Hepatic stellate cell (primary cell): ENCODE measurements around the gene MOV10.

Experiments used
- DNase-seq: peaks from one replicate; pipeline ENCODE4 v3.0.0; 2011; ENCODE audit warnings: low spot score

MOV10 gene

GRCh38 chr1:112675728-112676381, 1.4 kb downstream of the MOV10 start:
- no peak for DNase-seq

- no peak for DNase-seq
These were observed 2.1 kb downstream of the MOV10 start for GRCh38 chr1:112676543-112676942.

GRCh38 chr1:112677501-112677900, 3.0 kb downstream of the MOV10 start:
- DNase-seq: no peak

GRCh38 chr1:112678605-112679004, 4.1 kb downstream of the MOV10 start:
- DNase-seq: no peak

GRCh38 chr1:112685913-112686312, 11.5 kb downstream of the MOV10 start:
- DNase-seq: no peak

- DNase-seq: no peak
These were observed 12.0 kb downstream of the MOV10 start for GRCh38 chr1:112686417-112686816.

- no peak for DNase-seq
These were observed 12.4 kb downstream of the MOV10 start for GRCh38 chr1:112686835-112687234.

- no peak for DNase-seq
These were observed 12.9 kb downstream of the MOV10 start for GRCh38 chr1:112687361-112687760.

- no peak for DNase-seq
These were observed 13.5 kb downstream of the MOV10 start for GRCh38 chr1:112687785-112688496.

GRCh38 chr1:112688781-112689193, 14.3 kb downstream of the MOV10 start:
- no peak for DNase-seq

GRCh38 chr1:112689196-112689841, 14.9 kb downstream of the MOV10 start:
- DNase-seq: no peak

GRCh38 chr1:112689842-112690237, 15.4 kb downstream of the MOV10 start:
- DNase-seq: no peak

GRCh38 chr1:112692681-112693080, 18.2 kb downstream of the MOV10 start:
- no peak for DNase-seq

GRCh38 chr1:112693821-112694220, 19.4 kb downstream of the MOV10 start:
- no peak for DNase-seq

- no peak for DNase-seq
These were observed 20.0 kb downstream of the MOV10 start for GRCh38 chr1:112694363-112694929.

- DNase-seq: no peak
These were observed 20.8 kb downstream of the MOV10 start for GRCh38 chr1:112695276-112695675.

GRCh38 chr1:112696578-112697314, 22.3 kb downstream of the MOV10 start:
- no peak for DNase-seq

GRCh38 chr1:112697781-112698201, 23.3 kb downstream of the MOV10 start:
- no peak for DNase-seq

GRCh38 chr1:112698366-112699310, 24.2 kb downstream of the MOV10 start:
- no peak for DNase-seq

GRCh38 chr1:112699425-112700144, 25.1 kb downstream of the MOV10 start:
- no peak for DNase-seq
